Thoracic aorta (tissue), 2 donors: ENCODE measurements around the gene SMPX. TPM values are rescaled to one million over a fixed set of nuclear protein-coding genes. Genes with fewer than 3 reads are reported as not detected.

ENCODE experiments used
- ATAC-seq: fragments of 150-250 bp; one replicate; pipeline ENCODE4 v1.8.0; 2017; ENCODE audit warnings: low read depth; ENCODE audit not compliant: insufficient number of reproducible peaks, low FRiP score
- DNase-seq: peaks from one replicate; pipeline ENCODE4 v3.0.0-alpha.2; 2020; ENCODE audit warnings: low spot score
- H3K27ac ChIP-seq, 2 donors: fragments of 200-600 bp; sonication (generic); 1 replicate in 1 of 2; 2 replicates in 1 of 2; pipeline ENCODE4 v1.5.1; 2016; ENCODE audit warnings: mild to moderate bottlenecking in 2 of 2, moderate library complexity in 2 of 2
- H3K27me3 ChIP-seq: fragments of 200-600 bp; sonication (generic); replicated peaks from 2 replicates; pipeline ENCODE4 v1.6.0; 2016; ENCODE audit warnings: mild to moderate bottlenecking; ENCODE audit not compliant: insufficient read depth
- H3K36me3 ChIP-seq: fragments of 200-600 bp; sonication (generic); one replicate; pipeline ENCODE4 v1.5.1; 2016
- H3K4me1 ChIP-seq, 2 donors: fragments of 200-600 bp; sonication (generic); 1 replicate in 1 of 2; 2 replicates in 1 of 2; pipeline versions ENCODE4 v1.5.1 to v1.6.0; 2016; ENCODE audit warnings: low read depth in 2 of 2, mild to moderate bottlenecking in 1 of 2; ENCODE audit not compliant: control insufficient read depth in 1 of 2
- H3K4me3 ChIP-seq: fragments of 200-600 bp; sonication (generic); 2 replicates; pipeline ENCODE4 v1.5.1; 2016; ENCODE audit warnings: mild to moderate bottlenecking
- H3K9me3 ChIP-seq: fragments of 200-600 bp; sonication (generic); 2 replicates; pipeline ENCODE4 v1.5.1; 2016
- CTCF ChIP-seq: fragments of 200-600 bp; sonication (generic); IDR thresholded peaks from one replicate; pipeline ENCODE4 v1.5.1; 2019; ENCODE audit warnings: antibody characterized with exemption
- total RNA-seq, 2 donors: library from RNA; depleted of rRNA; stranded (reverse); fragments of >200 nt; gene quantifications; one replicate each; pipeline versions ENCODE4 v1.1.0 to v1.2.3, GENCODE V29; 2016

The SMPX gene
- total RNA-seq, 2 donors from 2014 or later: 10.4 TPM; not detected in 1

- no peaks in the 10 kb centered on the region for H3K4me1 ChIP-seq
- H3K27me3 ChIP-seq: no peaks in the 10 kb centered on the region
- DNase-seq (no peak), ATAC-seq (no peak)
- no peaks in the 10 kb centered on the region for H3K9me3 ChIP-seq
- peak overlapping the region; percentile 63 for H3K4me3 ChIP-seq
- peak overlapping the region in 1 of 2 donors; percentile 26 for H3K27ac ChIP-seq
- TF ChIP-seq CTCF: no peak
- H3K36me3 ChIP-seq: no peaks in the 10 kb centered on the region
Observed at GRCh38 chrX:21758488-21758887, 572 bp upstream of the SMPX start.

- ATAC-seq (no peak), DNase-seq (no peak)
- no peaks in the 10 kb centered on the region for H3K4me1 ChIP-seq
- no peak for TF ChIP-seq CTCF
- H3K9me3 ChIP-seq: no peaks in the 10 kb centered on the region
- no peaks in the 10 kb centered on the region for H3K36me3 ChIP-seq
- H3K4me3 ChIP-seq: peak overlapping the region; percentile 63
- H3K27me3 ChIP-seq: no peaks in the 10 kb centered on the region
- H3K27ac ChIP-seq: no peak overlapping the region
Observed at GRCh38 chrX:21756785-21757529, 959 bp downstream of the SMPX start.

GRCh38 chrX:21749924-21750323 is 8.0 kb downstream of the SMPX start:
- no peaks in the 10 kb centered on the region for H3K27me3 ChIP-seq
- ATAC-seq (no peak), DNase-seq (no peak)
- H3K4me3 ChIP-seq: no peak overlapping the region
- no peak for TF ChIP-seq CTCF
- no peak overlapping the region for H3K27ac ChIP-seq
- no peaks in the 10 kb centered on the region for H3K36me3 ChIP-seq
- no peaks in the 10 kb centered on the region for H3K4me1 ChIP-seq
- no peaks in the 10 kb centered on the region for H3K9me3 ChIP-seq

DNA sequence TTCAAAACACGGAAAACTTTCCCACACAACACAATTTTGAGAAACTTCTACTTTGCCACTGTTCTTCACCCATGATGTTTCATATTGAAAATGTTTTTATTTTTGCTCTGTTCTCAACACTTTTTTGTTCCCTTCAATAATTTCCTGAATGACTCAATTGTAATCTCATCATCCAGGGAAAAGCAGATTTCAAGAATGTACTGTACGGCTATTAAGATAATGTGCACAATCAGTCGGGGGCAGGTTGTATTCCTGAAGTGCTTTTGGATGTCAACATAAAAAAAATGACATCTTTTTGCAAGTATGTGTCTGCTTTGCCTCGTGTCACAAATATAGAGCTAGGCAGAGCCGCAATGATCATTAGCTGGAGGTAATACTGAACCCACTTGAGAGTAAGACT is 9.7 kb downstream of the SMPX start:
- ATAC-seq (no peak), DNase-seq (no peak)
- Histone ChIP-seq H3K36me3 (no peaks in the 10 kb centered on the region), H3K27ac (no peak overlapping the region), H3K4me1 (no peaks in the 10 kb centered on the region), H3K27me3 (no peaks in the 10 kb centered on the region), H3K4me3 (no peak overlapping the region), H3K9me3 (no peaks in the 10 kb centered on the region)
- no peak for TF ChIP-seq CTCF

DNA sequence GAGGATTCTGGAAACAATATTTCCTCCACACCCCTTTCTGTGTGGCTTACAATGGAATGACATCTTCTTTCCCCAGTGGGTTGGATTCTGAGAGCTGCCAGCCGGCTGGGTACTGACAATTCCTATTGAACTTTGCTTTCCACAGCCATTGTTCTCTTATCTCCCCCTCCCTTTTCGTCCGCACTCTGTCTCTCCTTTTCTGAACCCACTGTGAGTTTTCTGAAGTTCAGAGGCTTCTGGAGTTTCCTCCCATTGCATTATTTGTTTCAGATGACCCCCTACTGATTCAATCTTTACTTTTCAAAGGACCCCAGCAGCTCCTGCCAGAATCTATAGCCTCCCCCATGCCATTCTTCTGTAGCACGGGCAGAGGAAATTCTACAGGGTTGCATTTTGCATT is 10.4 kb downstream of the SMPX start:
- H3K27me3 ChIP-seq: no peaks in the 10 kb centered on the region
- H3K4me3 ChIP-seq: no peak overlapping the region
- TF ChIP-seq CTCF: no peak
- no peak for ATAC-seq
- no peaks in the 10 kb centered on the region for H3K36me3 ChIP-seq
- H3K4me1 ChIP-seq: no peaks in the 10 kb centered on the region
- DNase-seq: no peak
- H3K9me3 ChIP-seq: no peaks in the 10 kb centered on the region
- H3K27ac ChIP-seq: no peak overlapping the region
